HEK293T (cell line): Measurements from ENCODE around the gene PTCH1.

Experiments
- CTCF ChIA-PET: fragments of 350-600 bp; formaldehyde crosslinking; extraction: SDS; loops from one replicate; lab custom pipeline; 2021; ENCODE audit warnings: antibody characterized with exemption, inconsistent platforms; lab: Yijun Ruan, JAX
- POLR2A ChIA-PET: fragments of 350-600 bp; formaldehyde crosslinking; extraction: SDS; loops from one replicate; lab custom pipeline; 2020; ENCODE audit warnings: antibody characterized with exemption, inconsistent platforms; lab: Yijun Ruan, JAX
- DNase-seq: peaks from one replicate; pipeline ENCODE4 v3.0.0; 2012; ENCODE audit warnings: mixed read lengths; ENCODE audit errors: extremely low spot score
- ARNT ChIP-seq: fragments of 450-650 bp; IDR thresholded peaks from 2 replicates; pipeline ENCODE4 v1.6.1; 2017; ENCODE audit warnings: mild to moderate bottlenecking
- BHLHE40 ChIP-seq: fragments of 450-650 bp; IDR thresholded peaks from 2 replicates; pipeline ENCODE4 v1.6.1; 2016; ENCODE audit warnings: mild to moderate bottlenecking, moderate library complexity, borderline replicate concordance
- CTBP1 ChIP-seq: fragments of 450-650 bp; IDR thresholded peaks from 2 replicates; pipeline ENCODE4 v1.6.1; 2016; ENCODE audit warnings: borderline replicate concordance
- ELF4 ChIP-seq: fragments of 450-650 bp; IDR thresholded peaks from 2 replicates; pipeline ENCODE4 v1.6.1; 2017; ENCODE audit warnings: antibody characterized with exemption
- FOXA1 ChIP-seq: fragments of 450-650 bp; IDR thresholded peaks from 2 replicates; pipeline ENCODE4 v1.6.1; 2016; ENCODE audit warnings: mild to moderate bottlenecking
- FOXK2 ChIP-seq: fragments of 450-650 bp; IDR thresholded peaks from 2 replicates; pipeline ENCODE4 v1.6.1; 2016; ENCODE audit warnings: mild to moderate bottlenecking
- FOXM1 ChIP-seq: fragments of 450-650 bp; IDR thresholded peaks from 2 replicates; pipeline ENCODE4 v1.6.1; 2017; ENCODE audit warnings: mild to moderate bottlenecking, borderline replicate concordance
- HDGF ChIP-seq: fragments of 450-650 bp; IDR thresholded peaks from 2 replicates; pipeline ENCODE4 v1.6.1; 2017; ENCODE audit warnings: antibody characterized with exemption, borderline replicate concordance
- L3MBTL2 ChIP-seq: fragments of 450-650 bp; conservative IDR thresholded peaks from 2 replicates; pipeline ENCODE4 v1.6.1; 2016; ENCODE audit warnings: mild to moderate bottlenecking
- LEF1 ChIP-seq: fragments of 450-650 bp; IDR thresholded peaks from 2 replicates; pipeline ENCODE4 v1.6.1; 2017; ENCODE audit warnings: mild to moderate bottlenecking, borderline replicate concordance
- NFRKB ChIP-seq: fragments of 450-650 bp; IDR thresholded peaks from 2 replicates; pipeline ENCODE4 v1.6.1; 2016; ENCODE audit warnings: mild to moderate bottlenecking, moderate library complexity
- PKNOX1 ChIP-seq: fragments of 450-650 bp; IDR thresholded peaks from 2 replicates; pipeline ENCODE4 v1.6.1; 2016
- SP1 ChIP-seq: fragments of 450-650 bp; IDR thresholded peaks from 2 replicates; pipeline ENCODE4 v1.6.1; 2017
- SUZ12 ChIP-seq: fragments of 450-650 bp; IDR thresholded peaks from 2 replicates; pipeline ENCODE4 v1.6.1; 2016; ENCODE audit warnings: mild to moderate bottlenecking
- TARDBP ChIP-seq: fragments of 450-650 bp; IDR thresholded peaks from 2 replicates; pipeline ENCODE4 v1.6.1; 2016
- ZNF384 ChIP-seq: fragments of 450-650 bp; IDR thresholded peaks from 2 replicates; pipeline ENCODE4 v1.6.1; 2016

The PTCH1 gene

DNA sequence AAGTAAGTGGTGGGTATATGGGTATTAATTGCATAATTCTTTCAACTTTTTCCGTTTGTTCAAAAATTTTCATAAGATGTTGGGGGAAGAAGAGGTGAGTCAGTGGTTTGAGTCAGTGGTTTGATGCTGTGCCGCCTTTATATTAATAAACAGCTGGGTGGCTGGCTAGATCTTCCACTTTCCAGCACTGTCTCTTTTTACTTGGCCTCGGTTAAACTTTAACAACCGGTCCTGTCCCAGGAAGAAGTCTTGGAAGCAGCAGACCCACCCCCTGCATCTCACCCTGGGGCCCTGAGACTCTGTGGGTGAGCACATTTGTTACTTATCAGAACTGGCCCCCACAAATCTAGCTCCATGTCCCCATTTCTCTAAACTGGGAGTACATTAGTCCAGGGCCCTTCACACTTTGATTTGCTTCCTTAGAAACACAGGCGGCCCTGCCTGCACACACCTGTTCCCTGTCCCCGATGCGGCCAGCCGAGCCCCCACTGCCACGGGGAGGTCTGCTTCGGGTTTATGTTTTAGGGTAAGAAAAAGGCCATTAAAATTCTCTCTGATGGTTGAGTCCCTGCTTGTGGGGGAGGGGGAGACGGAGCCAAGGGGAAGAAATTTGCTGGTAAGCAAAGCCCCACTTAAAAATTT is 90.7 kb downstream of the PTCH1 start:
- TF ChIP-seq HDGF (no peak), FOXK2 (no peak), NFRKB (no peak), PKNOX1 (no peak), L3MBTL2 (no peak), LEF1 (no peak), TARDBP (no peak), SP1 (no peak), CTBP1 (no peak), SUZ12 (no peak), FOXA1 (no peak), ELF4 (no peak), FOXM1 (no peak), ARNT (no peak), ZNF384 (no peak), BHLHE40 (no peak)
- ChIA-PET CTCF (interaction anchor here (0.7 kb wide), 1 partner anchor 10 kb away, joined by 8 read pairs; no protein-coding TSS in a partner anchor), POLR2A (interaction anchor here (1.5 kb wide), 1 partner anchor 81 kb away, joined by 3 read pairs; no protein-coding TSS in a partner anchor)
- DNase-seq: no peak

GRCh38 chr9:95422650-95423049 is 94.1 kb downstream of the PTCH1 start:
- CTCF ChIA-PET: no interaction called here
- no peak for DNase-seq
- POLR2A ChIA-PET: no interaction called here
- TF ChIP-seq FOXK2 (no peak), ARNT (no peak), PKNOX1 (no peak), FOXM1 (no peak), LEF1 (no peak), HDGF (no peak), BHLHE40 (no peak), ZNF384 (no peak)

- CTCF ChIA-PET: no interaction called here
- TF ChIP-seq BHLHE40 (no peak), ZNF384 (no peak), FOXK2 (no peak), FOXA1 (no peak), L3MBTL2 (no peak), ELF4 (no peak), PKNOX1 (no peak), SP1 (no peak), CTBP1 (no peak), LEF1 (no peak), NFRKB (no peak), TARDBP (no peak), HDGF (no peak), SUZ12 (no peak), FOXM1 (no peak), ARNT (no peak)
- no peak for DNase-seq
- POLR2A ChIA-PET: no interaction called here
These were observed 96.3 kb downstream of the PTCH1 start for GRCh38 chr9:95420518-95420917.

DNA sequence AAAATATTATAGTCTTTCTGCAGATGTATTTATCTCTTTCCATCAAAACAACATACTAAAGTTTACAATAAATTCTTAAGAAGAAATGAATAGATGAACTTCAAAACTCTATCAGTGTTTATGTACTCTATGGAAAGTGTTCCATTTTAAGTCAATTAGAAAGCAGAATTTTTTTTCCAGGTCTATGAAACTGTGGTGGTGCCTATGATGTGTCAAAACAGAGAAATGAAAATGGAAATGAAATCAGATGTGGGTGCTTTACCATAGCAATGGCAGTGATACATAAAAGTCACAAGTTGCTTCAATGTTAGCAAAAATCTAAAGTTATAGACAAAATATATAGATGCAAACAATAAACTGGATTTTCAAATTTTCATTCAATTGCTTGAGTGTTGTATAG is 97.3 kb downstream of the PTCH1 start:
- ChIA-PET CTCF (no interaction called here), POLR2A (no interaction called here)
- DNase-seq: no peak
- TF ChIP-seq ARNT: no peak
- no peak for TF ChIP-seq FOXM1
- TF ChIP-seq FOXA1: no peak
- TF ChIP-seq L3MBTL2: no peak
- no peak for TF ChIP-seq SUZ12
- TF ChIP-seq SP1: no peak
- no peak for TF ChIP-seq ZNF384
- TF ChIP-seq LEF1: no peak
- TF ChIP-seq NFRKB: no peak
- TF ChIP-seq PKNOX1: no peak
- no peak for TF ChIP-seq TARDBP
- TF ChIP-seq FOXK2: no peak
- TF ChIP-seq HDGF: no peak
- no peak for TF ChIP-seq CTBP1
- no peak for TF ChIP-seq BHLHE40
- TF ChIP-seq ELF4: no peak

DNA sequence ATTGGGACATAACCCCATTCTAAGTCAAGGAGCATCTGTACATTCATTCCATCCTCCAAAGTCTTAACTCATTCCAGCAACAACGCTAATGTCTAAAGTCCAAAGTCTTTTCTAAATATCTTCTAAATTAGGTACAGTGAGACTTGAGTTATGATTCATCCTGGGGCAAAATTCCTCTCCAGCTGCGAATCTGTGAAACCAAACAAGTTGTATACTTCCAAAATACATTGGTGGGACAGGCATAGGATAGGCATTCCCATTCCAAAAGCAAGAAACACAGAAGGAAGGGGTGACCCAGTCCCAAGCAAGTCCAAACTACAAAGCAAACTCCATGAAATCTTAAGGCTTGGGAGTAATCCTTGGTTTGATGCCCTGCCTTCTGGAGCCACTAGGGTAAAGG is 101.6 kb downstream of the PTCH1 start:
- DNase-seq: no peak
- ChIA-PET CTCF (no interaction called here), POLR2A (no interaction called here)
- TF ChIP-seq CTBP1 (no peak), PKNOX1 (no peak), LEF1 (no peak), HDGF (no peak), L3MBTL2 (no peak), FOXK2 (no peak), SUZ12 (no peak), FOXA1 (no peak), ELF4 (no peak), BHLHE40 (no peak), ARNT (no peak), ZNF384 (no peak), SP1 (no peak), TARDBP (no peak), NFRKB (no peak), FOXM1 (no peak)
